ENCODE measurements around the gene SPON1.

The SPON1 gene

GRCh38 chr11:14054116-14055107, 91.9 kb downstream of the SPON1 start:
- Mint-ChIP-seq H3K9me3 (no peaks in the 10 kb centered on the region), H3K4me3 (no peak overlapping the region), H3K4me1 (peaks cover 16% of the 10 kb centered on the region), H3K27me3 (no peaks in the 10 kb centered on the region), H3K27ac (no peak overlapping the region), H3K36me3 (ENCODE audit: low read depth) (no peaks in the 10 kb centered on the region)
- ATAC-seq (peak; percentile 24), DNase-seq (no peak)

DNA sequence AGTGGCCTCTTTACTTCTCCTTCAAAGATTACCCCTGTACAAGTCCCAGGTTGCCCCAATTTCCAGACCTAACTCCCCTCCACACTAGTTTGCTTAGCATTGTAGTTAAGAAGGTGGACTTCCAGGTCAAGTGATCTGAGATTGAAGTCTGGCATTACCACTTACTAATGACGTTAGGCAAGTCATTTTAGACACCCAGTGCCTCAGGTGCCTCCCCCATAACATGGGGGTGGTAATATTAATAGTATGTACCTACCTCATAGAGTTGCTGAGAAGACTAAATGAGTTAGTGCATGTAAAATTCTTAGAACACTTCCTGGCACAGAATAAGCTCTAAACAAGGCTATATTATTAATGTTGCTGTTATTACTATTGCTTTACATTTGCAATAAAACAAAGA, 93.4 kb downstream of the SPON1 start:
- no peaks in the 10 kb centered on the region for H3K27me3 Mint-ChIP-seq
- no peak overlapping the region for H3K4me3 Mint-ChIP-seq
- no peak overlapping the region for H3K27ac Mint-ChIP-seq
- no peak for ATAC-seq
- no peak for DNase-seq
- no peaks in the 10 kb centered on the region for H3K9me3 Mint-ChIP-seq
- H3K36me3 Mint-ChIP-seq (ENCODE audit: low read depth), result no peaks in the 10 kb centered on the region
- peaks cover 16% of the 10 kb centered on the region for H3K4me1 Mint-ChIP-seq

DNA sequence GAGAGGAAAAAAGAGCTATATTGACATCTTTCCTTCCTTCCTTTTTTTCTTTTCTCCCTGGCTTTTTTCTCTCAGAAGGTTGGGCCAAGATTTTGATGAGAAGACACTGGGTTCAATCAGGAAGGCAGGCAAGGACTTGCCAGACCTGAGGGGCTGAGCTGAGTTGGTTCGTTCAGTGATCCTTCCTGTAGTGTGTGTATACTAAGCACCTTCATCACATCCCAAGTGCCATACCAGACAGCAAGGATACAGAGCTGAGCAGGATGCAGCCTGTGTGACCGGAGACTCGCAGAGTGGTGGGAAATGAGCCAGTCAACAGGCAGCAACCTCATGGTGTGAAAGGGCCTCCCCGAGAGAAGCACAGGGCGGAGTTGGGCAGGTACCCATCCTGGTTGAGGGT, 95.5 kb downstream of the SPON1 start:
- no peaks in the 10 kb centered on the region for H3K27me3 Mint-ChIP-seq
- no peaks in the 10 kb centered on the region for H3K36me3 Mint-ChIP-seq (ENCODE audit: low read depth)
- no peak for DNase-seq
- ATAC-seq, result no peak
- no peak overlapping the region for H3K4me3 Mint-ChIP-seq
- H3K4me1 Mint-ChIP-seq, result peaks cover 10% of the 10 kb centered on the region
- H3K27ac Mint-ChIP-seq, result no peak overlapping the region
- H3K9me3 Mint-ChIP-seq, result no peaks in the 10 kb centered on the region

GRCh38 chr11:14059491-14059890, 97.0 kb downstream of the SPON1 start:
- DNase-seq, result no peak
- no peaks in the 10 kb centered on the region for H3K36me3 Mint-ChIP-seq (ENCODE audit: low read depth)
- H3K4me1 Mint-ChIP-seq, result peaks cover 13% of the 10 kb centered on the region
- H3K9me3 Mint-ChIP-seq, result no peaks in the 10 kb centered on the region
- no peak for ATAC-seq
- H3K27ac Mint-ChIP-seq, result no peak overlapping the region
- no peak overlapping the region for H3K4me3 Mint-ChIP-seq
- no peaks in the 10 kb centered on the region for H3K27me3 Mint-ChIP-seq

DNA sequence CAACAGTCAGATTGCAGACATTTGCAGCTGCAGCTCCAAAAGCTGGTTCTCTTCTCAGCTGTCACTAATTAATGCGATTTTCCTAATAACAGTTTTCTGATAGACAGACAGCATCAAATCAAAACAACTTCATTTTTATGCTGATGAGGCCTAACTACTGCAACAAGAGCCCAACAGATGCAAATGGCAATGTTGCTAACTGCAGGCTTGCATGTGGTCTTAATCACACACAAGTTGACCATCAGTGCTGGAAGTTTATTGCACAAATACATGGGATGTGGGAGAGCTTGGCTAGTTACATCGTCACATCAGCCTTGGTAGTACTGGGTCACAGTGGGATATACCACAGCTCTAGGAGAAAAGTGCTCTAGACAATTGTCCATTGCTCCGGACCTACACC, 99.2 kb downstream of the SPON1 start:
- DNase-seq (no peak), ATAC-seq (no peak)
- H3K9me3 Mint-ChIP-seq, result no peaks in the 10 kb centered on the region
- H3K36me3 Mint-ChIP-seq (ENCODE audit: low read depth), result no peaks in the 10 kb centered on the region
- no peak overlapping the region for H3K4me3 Mint-ChIP-seq
- no peaks in the 10 kb centered on the region for H3K27me3 Mint-ChIP-seq
- no peak overlapping the region for H3K27ac Mint-ChIP-seq
- peaks cover 18% of the 10 kb centered on the region for H3K4me1 Mint-ChIP-seq

GRCh38 chr11:14065141-14065540, 102.6 kb downstream of the SPON1 start:
- Mint-ChIP-seq H3K4me3 (no peak overlapping the region), H3K36me3 (ENCODE audit: low read depth) (no peaks in the 10 kb centered on the region), H3K4me1 (peaks cover 18% of the 10 kb centered on the region), H3K27ac (no peak overlapping the region), H3K9me3 (no peaks in the 10 kb centered on the region), H3K27me3 (no peaks in the 10 kb centered on the region)
- peak; percentile 46 for ATAC-seq
- peak; percentile 22 for DNase-seq

DNA sequence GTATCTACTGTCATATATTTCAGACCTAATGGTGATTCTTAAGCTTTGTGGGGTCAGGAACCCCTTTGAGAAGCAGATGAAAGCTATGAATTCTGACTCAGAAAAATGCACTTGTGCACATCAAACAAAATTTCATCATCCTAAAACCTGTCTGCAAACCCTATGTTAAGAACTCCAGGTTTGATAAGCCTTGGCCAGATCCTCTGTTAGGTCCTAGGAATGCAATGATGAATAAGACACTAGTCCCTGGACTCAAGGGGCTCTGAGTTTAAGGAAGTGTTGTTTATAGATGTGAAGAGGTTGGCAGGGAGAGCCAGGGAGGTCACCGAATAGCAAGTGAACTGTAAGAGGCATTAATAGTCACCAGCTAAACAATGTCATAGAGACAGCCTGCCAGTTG, 103.2 kb downstream of the SPON1 start:
- DNase-seq, result no peak
- Mint-ChIP-seq H3K27me3 (no peaks in the 10 kb centered on the region), H3K4me3 (no peak overlapping the region), H3K9me3 (no peaks in the 10 kb centered on the region), H3K4me1 (peaks cover 18% of the 10 kb centered on the region), H3K27ac (no peak overlapping the region), H3K36me3 (ENCODE audit: low read depth) (no peaks in the 10 kb centered on the region)
- no peak for ATAC-seq

- Mint-ChIP-seq H3K4me3 (no peak overlapping the region), H3K27me3 (no peaks in the 10 kb centered on the region), H3K9me3 (no peaks in the 10 kb centered on the region), H3K27ac (no peak overlapping the region), H3K36me3 (ENCODE audit: low read depth) (no peaks in the 10 kb centered on the region), H3K4me1 (peaks cover 18% of the 10 kb centered on the region)
- DNase-seq (no peak), ATAC-seq (no peak)
These were observed 105.2 kb downstream of the SPON1 start for GRCh38 chr11:14067686-14068085.

- Mint-ChIP-seq H3K4me1 (peaks cover 24% of the 10 kb centered on the region), H3K36me3 (ENCODE audit: low read depth) (no peaks in the 10 kb centered on the region), H3K9me3 (no peaks in the 10 kb centered on the region), H3K27me3 (no peaks in the 10 kb centered on the region), H3K27ac (no peak overlapping the region), H3K4me3 (no peak overlapping the region)
- ATAC-seq, result no peak
- DNase-seq, result no peak
These were observed 108.4 kb downstream of the SPON1 start for GRCh38 chr11:14070896-14071295.

GRCh38 chr11:14073849-14074476, 111.4 kb downstream of the SPON1 start:
- H3K9me3 Mint-ChIP-seq, result no peaks in the 10 kb centered on the region
- peak overlapping the region; percentile 26 for H3K27ac Mint-ChIP-seq
- H3K4me1 Mint-ChIP-seq, result peaks cover 47% of the 10 kb centered on the region
- H3K27me3 Mint-ChIP-seq, result no peaks in the 10 kb centered on the region
- H3K36me3 Mint-ChIP-seq (ENCODE audit: low read depth), result no peaks in the 10 kb centered on the region
- DNase-seq (no peak), ATAC-seq (no peak)
- H3K4me3 Mint-ChIP-seq, result peak overlapping the region; percentile 15

GRCh38 chr11:14075118-14076078, 112.9 kb downstream of the SPON1 start:
- H3K4me3 Mint-ChIP-seq, result peak overlapping the region; percentile 66
- no peaks in the 10 kb centered on the region for H3K27me3 Mint-ChIP-seq
- ATAC-seq, result peak; percentile 100
- DNase-seq, result peak; percentile 48
- peaks cover 58% of the 10 kb centered on the region for H3K4me1 Mint-ChIP-seq
- no peaks in the 10 kb centered on the region for H3K36me3 Mint-ChIP-seq (ENCODE audit: low read depth)
- H3K9me3 Mint-ChIP-seq, result no peaks in the 10 kb centered on the region
- H3K27ac Mint-ChIP-seq, result peak overlapping the region; percentile 61

DNA sequence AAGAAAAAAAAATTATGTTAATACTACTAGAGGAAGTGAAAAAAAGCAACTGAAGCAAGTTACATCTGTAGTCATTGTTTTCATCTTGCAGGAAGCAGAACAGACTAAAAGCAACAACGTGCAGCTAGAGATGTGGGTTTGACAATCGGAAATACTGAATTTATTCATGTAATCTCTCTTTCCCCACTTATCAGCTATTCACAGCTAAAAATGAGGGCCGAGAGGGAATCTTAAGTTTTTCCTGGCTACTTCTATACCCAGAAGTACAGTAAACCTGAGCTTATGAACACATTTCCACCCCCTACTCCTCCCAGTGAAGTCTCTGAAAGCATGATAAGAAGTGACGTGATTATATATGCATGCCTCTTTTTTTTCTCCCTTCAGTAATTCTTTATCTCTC, 116.5 kb downstream of the SPON1 start:
- Mint-ChIP-seq H3K9me3 (no peaks in the 10 kb centered on the region), H3K27ac (peak overlapping the region; percentile 55), H3K27me3 (no peaks in the 10 kb centered on the region), H3K4me3 (peak overlapping the region; percentile 39), H3K4me1 (peaks cover 63% of the 10 kb centered on the region), H3K36me3 (ENCODE audit: low read depth) (no peaks in the 10 kb centered on the region)
- no peak for DNase-seq
- peak; percentile 11 for ATAC-seq

DNA sequence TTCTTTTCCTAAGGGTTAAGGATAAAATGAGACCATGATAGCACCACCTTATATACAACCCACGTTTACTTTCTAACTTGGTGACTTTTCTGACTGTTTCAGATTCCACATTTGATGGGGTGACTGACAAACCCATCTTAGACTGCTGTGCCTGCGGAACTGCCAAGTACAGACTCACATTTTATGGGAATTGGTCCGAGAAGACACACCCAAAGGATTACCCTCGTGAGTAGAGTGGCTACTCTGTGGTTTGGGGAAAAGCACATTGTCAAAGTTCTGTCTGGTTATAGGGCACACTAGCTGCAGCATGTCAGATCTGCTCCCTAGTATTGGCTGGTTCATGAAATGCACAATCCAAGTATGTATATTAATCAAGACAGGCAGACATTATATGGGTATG, 117.3 kb downstream of the SPON1 start:
- ATAC-seq (no peak), DNase-seq (no peak)
- H3K9me3 Mint-ChIP-seq, result peaks cover 3% of the 10 kb centered on the region
- H3K4me1 Mint-ChIP-seq, result peaks cover 55% of the 10 kb centered on the region
- no peak overlapping the region for H3K4me3 Mint-ChIP-seq
- no peaks in the 10 kb centered on the region for H3K27me3 Mint-ChIP-seq
- H3K36me3 Mint-ChIP-seq (ENCODE audit: low read depth), result peaks cover 4% of the 10 kb centered on the region
- peak overlapping the region; percentile 55 for H3K27ac Mint-ChIP-seq

- Mint-ChIP-seq H3K4me1 (peaks cover 42% of the 10 kb centered on the region), H3K9me3 (peaks cover 4% of the 10 kb centered on the region), H3K4me3 (no peak overlapping the region), H3K27ac (no peak overlapping the region), H3K27me3 (no peaks in the 10 kb centered on the region), H3K36me3 (ENCODE audit: low read depth) (peaks cover 7% of the 10 kb centered on the region)
- no peak for ATAC-seq
- no peak for DNase-seq
These were observed 119.2 kb downstream of the SPON1 start for GRCh38 chr11:14081581-14082231.

Measured in activated naive CD8-positive, alpha-beta T cell treated with anti-CD3 and anti-CD28 coated beads, Interleukin-2, amount 50 U/mL, for 24 hours (primary cell).